Ishikawa (cell line): ENCODE data around the gene B4GALT1.

Experiments used
- CEBPB ChIP-seq: IDR thresholded peaks from 2 replicates; pipeline ENCODE4 v1.6.1; 2012
- CREB1 ChIP-seq: IDR thresholded peaks from 2 replicates; pipeline ENCODE4 v1.6.1; 2012; ENCODE audit warnings: low read depth
- EGR1 ChIP-seq: IDR thresholded peaks from 2 replicates; pipeline ENCODE4 v1.6.1; 2012
- EP300 ChIP-seq: IDR thresholded peaks from 2 replicates; pipeline ENCODE4 v1.6.1; 2012; ENCODE audit warnings: borderline replicate concordance
- FOXM1 ChIP-seq: IDR thresholded peaks from 2 replicates; pipeline ENCODE4 v1.6.1; 2012; ENCODE audit warnings: low read depth, borderline replicate concordance
- MAX ChIP-seq: IDR thresholded peaks from 2 replicates; pipeline ENCODE4 v1.6.1; 2012
- NFIC ChIP-seq: IDR thresholded peaks from 2 replicates; pipeline ENCODE4 v1.6.1; 2012
- RAD21 ChIP-seq: IDR thresholded peaks from 2 replicates; pipeline ENCODE4 v1.6.1; 2012; ENCODE audit warnings: low read depth
- REST ChIP-seq: IDR thresholded peaks from 2 replicates; pipeline ENCODE4 v1.6.1; 2012; ENCODE audit warnings: low read depth, mild to moderate bottlenecking
- TAF1 ChIP-seq: IDR thresholded peaks from 2 replicates; pipeline ENCODE4 v1.6.1; 2012; ENCODE audit warnings: low read depth, mild to moderate bottlenecking
- TCF12 ChIP-seq: IDR thresholded peaks from 2 replicates; pipeline ENCODE4 v1.6.1; 2012; ENCODE audit warnings: low read depth
- TEAD4 ChIP-seq: IDR thresholded peaks from 2 replicates; pipeline ENCODE4 v1.6.1; 2012
- YY1 ChIP-seq: IDR thresholded peaks from 2 replicates; pipeline ENCODE4 v1.6.1; 2012; ENCODE audit warnings: low read depth
- ZBTB7A ChIP-seq: IDR thresholded peaks from 2 replicates; pipeline ENCODE4 v1.6.1; 2012; ENCODE audit warnings: low read depth
- TF ChIP-seq, protein P1 (sequence below): IDR thresholded peaks from 2 replicates; pipeline ENCODE4 v1.6.1; 2012

B4GALT1 gene

GRCh38 chr9:33125871-33126823, 41.0 kb downstream of the B4GALT1 start:
- TF ChIP-seq NFIC: no peak
- TF ChIP-seq FOXM1: no peak
- TF ChIP-seq EP300: no peak
- TF ChIP-seq, protein P1, sequence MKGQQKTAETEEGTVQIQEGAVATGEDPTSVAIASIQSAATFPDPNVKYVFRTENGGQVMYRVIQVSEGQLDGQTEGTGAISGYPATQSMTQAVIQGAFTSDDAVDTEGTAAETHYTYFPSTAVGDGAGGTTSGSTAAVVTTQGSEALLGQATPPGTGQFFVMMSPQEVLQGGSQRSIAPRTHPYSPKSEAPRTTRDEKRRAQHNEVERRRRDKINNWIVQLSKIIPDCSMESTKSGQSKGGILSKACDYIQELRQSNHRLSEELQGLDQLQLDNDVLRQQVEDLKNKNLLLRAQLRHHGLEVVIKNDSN: no peak
- no peak for TF ChIP-seq YY1
- TF ChIP-seq ZBTB7A: no peak
- TF ChIP-seq CEBPB: no peak
- no peak for TF ChIP-seq TAF1

- TF ChIP-seq TAF1 (no peak), NFIC (no peak), TEAD4 (no peak), ZBTB7A (no peak), YY1 (no peak), CEBPB (no peak), MAX (no peak), EP300 (no peak), FOXM1 (no peak), EGR1 (no peak), RAD21 (no peak), REST (no peak), CREB1 (no peak)
- TF ChIP-seq, protein P1: no peak
Measured at GRCh38 chr9:33125461-33125860, 41.7 kb downstream of the B4GALT1 start.

DNA sequence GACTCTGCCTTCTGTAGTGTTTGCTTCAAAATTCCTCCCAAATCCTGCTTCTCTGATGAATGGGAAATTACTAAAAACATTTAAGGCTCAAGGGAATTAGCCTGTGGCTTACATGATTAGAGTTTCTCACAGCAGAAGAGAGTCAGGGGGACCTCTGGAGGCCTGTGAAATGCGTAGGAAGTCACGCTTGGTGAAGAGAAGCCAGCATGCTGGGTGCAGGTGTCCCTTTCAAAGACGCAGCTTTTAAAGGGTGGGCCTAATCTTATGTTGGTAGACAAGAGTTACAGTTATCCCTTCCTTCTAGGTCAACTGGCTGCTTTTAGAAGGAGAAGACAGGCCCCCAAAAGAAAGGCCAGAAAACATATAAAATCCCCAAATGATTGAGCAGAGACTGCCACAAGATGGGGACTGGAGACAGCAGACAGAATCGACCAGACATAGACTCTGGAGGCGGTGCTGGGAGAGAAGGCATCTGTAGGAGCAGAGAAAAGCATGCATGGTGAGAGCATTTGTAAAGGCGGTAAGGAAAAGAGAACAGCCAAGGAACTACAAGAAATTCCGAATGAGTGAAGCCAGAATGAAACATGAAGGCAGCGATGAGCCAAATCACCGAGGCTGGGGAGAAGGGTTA, 42.3 kb downstream of the B4GALT1 start:
- TF ChIP-seq TEAD4 (no peak), FOXM1 (no peak), TAF1 (no peak), EP300 (no peak), RAD21 (no peak), EGR1 (no peak), ZBTB7A (no peak), CEBPB (no peak), REST (no peak), YY1 (no peak)
- TF ChIP-seq, protein P1: no peak

- TF ChIP-seq ZBTB7A: no peak
- no peak for TF ChIP-seq EGR1
- no peak for TF ChIP-seq TEAD4
- no peak for TF ChIP-seq EP300
- TF ChIP-seq MAX: no peak
- no peak for TF ChIP-seq YY1
- TF ChIP-seq TCF12: no peak
- TF ChIP-seq CEBPB: no peak
Measured at GRCh38 chr9:33124046-33124445, 43.1 kb downstream of the B4GALT1 start.

GRCh38 chr9:33123407-33124031, 43.6 kb downstream of the B4GALT1 start:
- TF ChIP-seq NFIC: no peak
- no peak for TF ChIP-seq TEAD4
